Peyer's patch (tissue), 4 donors: Measurements from ENCODE around the gene ZNF792.

Source experiments
- POLR2A ChIP-seq, 2 donors: fragments of 450-650 bp; IDR thresholded peaks; one replicate each; pipeline ENCODE4 v1.5.1; 2017; ENCODE audit warnings: antibody characterized with exemption in 2 of 2, mild to moderate bottlenecking in 2 of 2, moderate library complexity in 2 of 2
- TF ChIP-seq, protein P1 (sequence below), 6 experiments: fragments of 450-650 bp in 4 of 6; fragments of 200-600 bp in 2 of 6; sonication (generic) in 1 of 6; IDR thresholded peaks; one replicate each; pipeline ENCODE4 v1.5.1; 2017 to 2019; ENCODE audit warnings: antibody characterized with exemption in 6 of 6, mild to moderate bottlenecking in 3 of 6, moderate library complexity in 1 of 6

DNA sequence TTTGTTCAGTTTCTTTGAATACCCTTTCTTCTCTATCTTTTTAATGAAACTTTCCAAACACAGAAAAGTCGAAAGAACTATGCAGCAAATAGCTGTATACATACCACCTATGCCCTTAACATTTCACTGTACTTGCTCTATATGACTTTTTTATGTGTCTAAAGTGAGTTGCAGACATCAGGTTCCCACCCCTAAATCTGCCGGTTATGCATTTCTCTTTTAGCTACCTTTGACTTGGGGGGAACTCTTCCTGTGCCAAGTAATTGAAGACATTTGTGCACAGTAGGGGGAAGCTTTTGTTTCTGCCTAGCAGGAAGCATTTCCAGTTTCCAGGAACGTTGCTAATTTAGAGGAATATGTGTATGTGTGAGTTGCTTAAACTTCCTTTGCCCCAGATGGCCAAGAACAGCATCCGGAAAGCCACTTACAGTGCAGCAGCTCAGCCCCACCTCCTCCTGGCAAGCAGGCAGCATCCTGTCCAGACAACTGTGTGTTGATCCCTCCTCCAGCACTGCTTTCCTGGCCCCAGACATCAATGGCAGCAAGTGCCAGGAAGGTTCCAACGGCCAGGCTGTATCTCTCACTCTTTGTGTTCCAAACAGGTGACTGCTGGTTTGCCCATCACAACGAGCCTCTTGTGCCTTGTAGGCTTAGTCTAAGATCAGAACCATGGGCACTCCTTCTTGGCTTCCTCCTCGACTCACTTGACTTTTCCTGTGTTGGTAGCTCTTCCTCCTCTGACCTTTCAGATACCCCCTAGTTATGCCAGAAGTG is 21.4 kb upstream of the ZNF792 start:
- TF ChIP-seq, protein P1, sequence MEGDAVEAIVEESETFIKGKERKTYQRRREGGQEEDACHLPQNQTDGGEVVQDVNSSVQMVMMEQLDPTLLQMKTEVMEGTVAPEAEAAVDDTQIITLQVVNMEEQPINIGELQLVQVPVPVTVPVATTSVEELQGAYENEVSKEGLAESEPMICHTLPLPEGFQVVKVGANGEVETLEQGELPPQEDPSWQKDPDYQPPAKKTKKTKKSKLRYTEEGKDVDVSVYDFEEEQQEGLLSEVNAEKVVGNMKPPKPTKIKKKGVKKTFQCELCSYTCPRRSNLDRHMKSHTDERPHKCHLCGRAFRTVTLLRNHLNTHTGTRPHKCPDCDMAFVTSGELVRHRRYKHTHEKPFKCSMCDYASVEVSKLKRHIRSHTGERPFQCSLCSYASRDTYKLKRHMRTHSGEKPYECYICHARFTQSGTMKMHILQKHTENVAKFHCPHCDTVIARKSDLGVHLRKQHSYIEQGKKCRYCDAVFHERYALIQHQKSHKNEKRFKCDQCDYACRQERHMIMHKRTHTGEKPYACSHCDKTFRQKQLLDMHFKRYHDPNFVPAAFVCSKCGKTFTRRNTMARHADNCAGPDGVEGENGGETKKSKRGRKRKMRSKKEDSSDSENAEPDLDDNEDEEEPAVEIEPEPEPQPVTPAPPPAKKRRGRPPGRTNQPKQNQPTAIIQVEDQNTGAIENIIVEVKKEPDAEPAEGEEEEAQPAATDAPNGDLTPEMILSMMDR (IDR thresholded peaks at IDR 0.05), result no peak
- TF ChIP-seq POLR2A (IDR thresholded peaks at IDR 0.05), result no peak
